Stimulated activated CD4-positive, alpha-beta T cell treated with anti-CD3 and anti-CD28 coated beads, Interleukin-1b, Interleukin-23, amount 100 ng/mL, for 48 hours (primary cell): ENCODE results near the gene DOCK2.
"Not testable (repeated sequence)": the region's sequence is repeated elsewhere in the genome, so short reads cannot be mapped to it uniquely, and the experiment has no call there.

Experiments
- DNase-seq: peaks from one replicate; pipeline ENCODE4 v3.0.0-alpha.2; 2020

DOCK2 gene

GRCh38 chr5:169953196-169953595 is 316.1 kb downstream of the DOCK2 start:
- not testable (repeated sequence) for DNase-seq

- no peak for DNase-seq
These were observed 317.7 kb downstream of the DOCK2 start for GRCh38 chr5:169954786-169955185.

GRCh38 chr5:169956126-169956525 is 319.1 kb downstream of the DOCK2 start:
- no peak for DNase-seq

- no peak for DNase-seq
These were observed 319.7 kb downstream of the DOCK2 start for GRCh38 chr5:169956756-169957155.

GRCh38 chr5:169958278-169958677 is 321.2 kb downstream of the DOCK2 start:
- no peak for DNase-seq

GRCh38 chr5:169960659-169961058 is 323.6 kb downstream of the DOCK2 start:
- no peak for DNase-seq

- no peak for DNase-seq
These were observed 327.2 kb downstream of the DOCK2 start for GRCh38 chr5:169964246-169964645.

- DNase-seq = no peak
These were observed 333.3 kb downstream of the DOCK2 start for GRCh38 chr5:169970339-169970738.

GRCh38 chr5:169970911-169971765 is 334.1 kb downstream of the DOCK2 start:
- DNase-seq = no peak

- no peak for DNase-seq
These were observed 334.7 kb downstream of the DOCK2 start for GRCh38 chr5:169971780-169972179.

- DNase-seq = no peak
These were observed 336.0 kb downstream of the DOCK2 start for GRCh38 chr5:169973056-169973455.

GRCh38 chr5:169974121-169974770 is 337.2 kb downstream of the DOCK2 start:
- DNase-seq = no peak

GRCh38 chr5:169978714-169979113 is 341.6 kb downstream of the DOCK2 start:
- no peak for DNase-seq

GRCh38 chr5:169979871-169980270 is 342.8 kb downstream of the DOCK2 start:
- no peak for DNase-seq

- DNase-seq = peak; percentile 14
These were observed 343.5 kb downstream of the DOCK2 start, which contains the start of gene INSYN2B for GRCh38 chr5:169980418-169981053. Gene INSYN2B (minus strand): TSS chr5:169980495. CDS start chr5:169883898, 96,597 bp downstream.

- DNase-seq = no peak
These were observed 351.1 kb downstream of the DOCK2 start for GRCh38 chr5:169988206-169988605.

- DNase-seq = no peak
These were observed 351.9 kb downstream of the DOCK2 start for GRCh38 chr5:169988947-169989346.

- DNase-seq = no peak
These were observed 352.3 kb downstream of the DOCK2 start for GRCh38 chr5:169989365-169989764.

GRCh38 chr5:169991115-169991869 is 354.2 kb downstream of the DOCK2 start:
- DNase-seq = no peak

- DNase-seq = no peak
These were observed 355.9 kb downstream of the DOCK2 start for GRCh38 chr5:169992789-169993484.

- DNase-seq = no peak
These were observed 356.4 kb downstream of the DOCK2 start for GRCh38 chr5:169993485-169993790.

GRCh38 chr5:169997798-169998197 is 360.7 kb downstream of the DOCK2 start:
- DNase-seq = no peak

- no peak for DNase-seq
These were observed 362.5 kb downstream of the DOCK2 start for GRCh38 chr5:169999621-170000020.
